HepG2 (cell line): ENCODE data around the gene TRRAP. TPM values are rescaled to one million over a fixed set of nuclear protein-coding genes. Genes with fewer than 3 reads are reported as not detected.

Source experiments
- ATAC-seq: fragments of 200-7000 bp; cut with Tn5 transposase; 3 replicates; pipeline ENCODE4 v1.9.1; 2020; ENCODE audit warnings: mild to moderate bottlenecking, moderate library complexity
- BruUV-seq: library from RNA; stranded (reverse); fragments of 400-500 nt; replicated peaks from 2 replicates; lab custom pipeline; 2021; lab: Mats Ljungman, UMichigan
- CTCF ChIA-PET: fragments of 300-600 bp; formaldehyde crosslinking; extraction: SDS; loops from one replicate; lab custom pipeline; 2021; ENCODE audit warnings: low total read pairs, inconsistent platforms, low intra/inter-chr PET ratio; lab: Yijun Ruan, JAX
- POLR2A ChIA-PET: fragments of 350-600 bp; sonication (Branson Sonifier 250); formaldehyde crosslinking; loops from one replicate; lab custom pipeline; 2020; ENCODE audit warnings: antibody characterized with exemption, inconsistent platforms; lab: Yijun Ruan, JAX
- DNase-seq: peaks from one replicate; pipeline ENCODE4 v3.0.0-alpha.2; 2015; ENCODE audit warnings: low spot score
- FAIRE-seq: peaks from 3 replicates; lab custom pipeline; 2011; peaks lifted over from hg19 to GRCh38; lab: Jason Lieb, UNC
- H2AFZ ChIP-seq: one replicate; pipeline ENCODE4 v1.6.1; 2011; ENCODE audit warnings: low read length, inconsistent platforms
- H3K27ac ChIP-seq: fragments of 300-600 bp; 3 replicates; pipeline ENCODE4 v1.8.0; 2011; ENCODE audit warnings: mixed run types, mild to moderate bottlenecking, mixed read lengths, low read length, inconsistent platforms; ENCODE audit not compliant: insufficient read depth; ENCODE audit errors: extremely low read length
- H3K27me3 ChIP-seq, 2 experiments: fragments of 200-600 bp in 1 of 2; 2 replicates in 1 of 2; 3 replicates in 1 of 2; pipeline versions ENCODE4 v1.6.0 to v1.8.0; 2011; ENCODE audit warnings: low read length in 2 of 2, mild to moderate bottlenecking in 2 of 2, moderate library complexity in 2 of 2, inconsistent platforms in 1 of 2; ENCODE audit not compliant: insufficient read depth in 2 of 2, control insufficient read depth in 1 of 2
- H3K36me3 ChIP-seq, 2 experiments: fragments of 200-600 bp in 1 of 2; replicated peaks in 1 of 2; 2 replicates in 1 of 2; 3 replicates in 1 of 2; pipeline versions ENCODE4 v1.5.1 to v1.8.0; 2011; ENCODE audit warnings: low read length in 2 of 2, inconsistent platforms in 1 of 2; ENCODE audit not compliant: insufficient read depth in 2 of 2, control insufficient read depth in 1 of 2
- H3K4me1 ChIP-seq: 2 replicates; pipeline ENCODE4 v1.5.1; 2012; ENCODE audit warnings: low read length, inconsistent platforms; ENCODE audit not compliant: insufficient read depth
- H3K4me2 ChIP-seq: 2 replicates; pipeline ENCODE4 v1.6.0; 2011; ENCODE audit warnings: low read depth, low read length, inconsistent platforms
- H3K4me3 ChIP-seq, 3 experiments: fragments of 200-600 bp in 1 of 3; sonication (generic), shearing (Covaris generic) in 1 of 3; replicated peaks in 1 of 3; 2 replicates each; pipeline ENCODE4 v1.5.1; 2011 to 2016; ENCODE audit warnings: low read length in 3 of 3, inconsistent platforms in 2 of 3, low read depth in 2 of 3, mild to moderate bottlenecking in 2 of 3, control low read depth in 1 of 3, mixed read lengths in 1 of 3; ENCODE audit not compliant: insufficient read depth in 1 of 3
- H3K79me2 ChIP-seq: one replicate; pipeline ENCODE4 v1.6.1; 2011; ENCODE audit warnings: low read length, inconsistent platforms; ENCODE audit not compliant: insufficient read depth
- H3K9ac ChIP-seq: 2 replicates; pipeline ENCODE4 v1.6.0; 2011; ENCODE audit warnings: mild to moderate bottlenecking, low read depth, low read length, inconsistent platforms; ENCODE audit not compliant: insufficient read depth
- H3K9me3 ChIP-seq: 2 replicates; pipeline ENCODE4 v1.5.1; 2012; ENCODE audit warnings: mild to moderate bottlenecking, low read length
- H4K20me1 ChIP-seq: 2 replicates; pipeline ENCODE4 v1.6.0; 2011; ENCODE audit warnings: inconsistent platforms, mild to moderate bottlenecking, low read length, moderate library complexity; ENCODE audit not compliant: insufficient read depth
- AGO2 ChIP-seq: fragments of 200-400 bp; formaldehyde crosslinking; optimal IDR thresholded peaks from 2 replicates; pipeline ENCODE3; 2017; ENCODE audit warnings: mild to moderate bottlenecking, low read depth, low read length, moderate library complexity
- CTCF ChIP-seq: sonication (generic); formaldehyde crosslinking; IDR thresholded peaks from 2 replicates; pipeline ENCODE4 v1.5.0; 2020; ENCODE audit warnings: mild to moderate bottlenecking, missing genetic modification reagents, moderate library complexity
- RNF2 ChIP-seq: fragments of 450-650 bp; conservative IDR thresholded peaks from 2 replicates; pipeline ENCODE4 v1.6.1; 2016; ENCODE audit warnings: low read depth
- TRIM22 ChIP-seq: fragments of 450-650 bp; IDR thresholded peaks from 2 replicates; pipeline ENCODE4 v1.6.1; 2017
- XBP1 ChIP-seq: sonication (generic); formaldehyde crosslinking; IDR thresholded peaks from 2 replicates; pipeline ENCODE4 v1.5.0; 2020; ENCODE audit warnings: missing genetic modification reagents
- ZBTB33 ChIP-seq: sonication (generic); formaldehyde crosslinking; IDR thresholded peaks from 2 replicates; pipeline ENCODE4 v1.4.0; 2020; ENCODE audit warnings: missing genetic modification reagents
- ZBTB8A ChIP-seq: sonication (generic); formaldehyde crosslinking; IDR thresholded peaks from 2 replicates; pipeline ENCODE4 v1.4.0; 2020; ENCODE audit warnings: mild to moderate bottlenecking, low read depth, missing genetic modification reagents, borderline replicate concordance
- ZFY ChIP-seq: sonication (generic); formaldehyde crosslinking; IDR thresholded peaks from 2 replicates; pipeline ENCODE4 v1.4.0; 2020; ENCODE audit warnings: missing genetic modification reagents
- ZNF33B ChIP-seq: sonication (generic); formaldehyde crosslinking; IDR thresholded peaks from 2 replicates; pipeline ENCODE4 v1.5.1; 2020; ENCODE audit warnings: mild to moderate bottlenecking, missing genetic modification reagents
- ZNF496 ChIP-seq: sonication (generic); formaldehyde crosslinking; IDR thresholded peaks from 2 replicates; pipeline ENCODE4 v1.8.1; 2023; ENCODE audit warnings: mild to moderate bottlenecking, moderate library complexity, missing genetic modification reagents; ENCODE audit not compliant: insufficient replicate concordance
- ZNF746 ChIP-seq: sonication (generic); formaldehyde crosslinking; IDR thresholded peaks from 2 replicates; pipeline ENCODE4 v1.8.0; 2022; ENCODE audit warnings: mild to moderate bottlenecking, missing genetic modification reagents
- WGBS: methylation state at CpG from one replicate; pipeline ENCODE4 v1.1.6; 2017; ENCODE audit warnings: low lambda C conversion rate; 5-methylcytosine and 5-hydroxymethylcytosine counted together
- in situ Hi-C: cut with HindIII; loops from 2 replicates; pipeline ENCODE4 v1.10.0; 2017; ENCODE audit warnings: low pct_unique_long_range_greater_than_20kb; ENCODE audit not compliant: extremely low pct_ligation_motif_present
- intact Hi-C: fragments of 100-400 bp; cut with micrococcal nuclease; formaldehyde crosslinking; loops from one replicate; pipeline ENCODE4 v1.10.0; 2022; ENCODE audit not compliant: unreplicated experiment
- polyA plus RNA-seq, 8 experiments: library from polyadenylated mRNA; depleted of rRNA in 3 of 8; stranded (reverse) in 7 of 8; unstranded in 1 of 8; fragments of >200 nt; fragmentation: Illumina TruSeq in 4 of 8; extraction: Trizol in 4 of 8; gene quantifications; 2 replicates each; pipeline versions ENCODE4 v1.2.1 to v1.2.3, GENCODE V29; 2011 to 2016; ENCODE audit warnings: low read depth in 4 of 8, missing spikeins in 1 of 8, mixed read lengths in 1 of 8; ENCODE audit not compliant: insufficient read depth in 1 of 8
- total RNA-seq, 5 experiments: library from RNA; depleted of rRNA; stranded (reverse); fragments of >200 nt; fragmentation: Illumina TruSeq; extraction: Trizol; gene quantifications; 2 replicates each; pipeline ENCODE4 v1.2.3, GENCODE V29; 2016; ENCODE audit warnings: low read depth in 1 of 5

Gene TRRAP
- total and polyA plus RNA-seq, 2 of the 13 experiments (the other 11 are each of a cell fraction or from before 2014, with no cell fraction given): 8.6 to 10.5 TPM

GRCh38 chr7:98992076-98992475, 113.7 kb downstream of the TRRAP start (continued):
- TF ChIP-seq CTCF (CRISPR knock-in tag): no peak
- TF ChIP-seq, all 625 proteins: peak for 0

GRCh38 chr7:98993024-98993897, 114.9 kb downstream of the TRRAP start:
- ChIA-PET POLR2A (no interaction called here), CTCF (no interaction called here)
- Histone ChIP-seq H3K9ac (no peak overlapping the region), H3K4me2 (no peak overlapping the region), H3K79me2 (no peaks in the 10 kb centered on the region), H3K27ac (no peak overlapping the region), H3K36me3 (peaks cover 37 to 74% of the 10 kb centered on the region in 2 experiments)
- no TSS peak for BruUV-seq
- WGBS: 98% methylated on average over 30 of the region's 32 CpGs
- in situ Hi-C loops: no loop called here
- intact Hi-C loops: no loop called here
- TF ChIP-seq ZBTB33 (CRISPR knock-in tag) (0 out of 2 replicates have a peak, but pooled peaks have one; percentile 23), RNF2 (no peak), ZNF496 (no peak), TRIM22 (no peak), ZBTB8A (CRISPR knock-in tag) (no peak), ZNF746 (CRISPR knock-in tag) (no peak), ZFY (CRISPR knock-in tag) (no peak), XBP1 (no peak), AGO2 (peak; percentile 19), ZNF33B (CRISPR knock-in tag) (no peak)
- TF ChIP-seq, all 625 proteins: peak for 2
- Histone ChIP-seq H3K4me3 (no peak overlapping the region), H3K27me3 (no peaks in the 10 kb centered on the region), H3K4me1 (no peaks in the 10 kb centered on the region), H2AFZ (no peak overlapping the region), H4K20me1 (0 out of 2 replicates have a peak, but pooled peaks cover 2% of the 10 kb centered on the region), H3K9me3 (no peaks in the 10 kb centered on the region)
- ATAC-seq (no peak), DNase-seq (no peak), FAIRE-seq (no peak)
